Measurements from ENCODE around the gene CNKSR1. TPM values are rescaled to one million over a fixed set of nuclear protein-coding genes. Genes with fewer than 3 reads are reported as not detected.

The CNKSR1 gene
- total RNA-seq, 1 experiment from 2014 or later = 35.5 TPM

GRCh38 chr1:26158271-26158907, 18.9 kb upstream of the CNKSR1 start:
- DNase-seq (ENCODE audit: unreplicated experiment) = no peak
- ChIA-PET CTCF (interaction anchor here (0.7 to 3.2 kb wide), 3 partner anchors 11 to 259 kb away, joined by 3 to 18 read pairs (median 14); partner anchors contain the start of genes C1orf232 and ZNF593), POLR2A (no interaction called here)
- Mint-ChIP-seq H3K27me3 (ENCODE audit: insufficient read depth, unreplicated experiment) (no peaks in the 10 kb centered on the region), H3K9me3 (ENCODE audit: unreplicated experiment) (no peaks in the 10 kb centered on the region), H3K4me1 (ENCODE audit: insufficient read depth, unreplicated experiment) (no peaks in the 10 kb centered on the region), H3K27ac (ENCODE audit: low read depth, unreplicated experiment) (no peak overlapping the region), H3K4me3 (ENCODE audit: unreplicated experiment) (no peak overlapping the region), H3K36me3 (ENCODE audit: insufficient read depth, unreplicated experiment) (no peaks in the 10 kb centered on the region)
- no TSS peak for BruUV-seq (replicated peaks)
- TF ChIP-seq, protein P1, sequence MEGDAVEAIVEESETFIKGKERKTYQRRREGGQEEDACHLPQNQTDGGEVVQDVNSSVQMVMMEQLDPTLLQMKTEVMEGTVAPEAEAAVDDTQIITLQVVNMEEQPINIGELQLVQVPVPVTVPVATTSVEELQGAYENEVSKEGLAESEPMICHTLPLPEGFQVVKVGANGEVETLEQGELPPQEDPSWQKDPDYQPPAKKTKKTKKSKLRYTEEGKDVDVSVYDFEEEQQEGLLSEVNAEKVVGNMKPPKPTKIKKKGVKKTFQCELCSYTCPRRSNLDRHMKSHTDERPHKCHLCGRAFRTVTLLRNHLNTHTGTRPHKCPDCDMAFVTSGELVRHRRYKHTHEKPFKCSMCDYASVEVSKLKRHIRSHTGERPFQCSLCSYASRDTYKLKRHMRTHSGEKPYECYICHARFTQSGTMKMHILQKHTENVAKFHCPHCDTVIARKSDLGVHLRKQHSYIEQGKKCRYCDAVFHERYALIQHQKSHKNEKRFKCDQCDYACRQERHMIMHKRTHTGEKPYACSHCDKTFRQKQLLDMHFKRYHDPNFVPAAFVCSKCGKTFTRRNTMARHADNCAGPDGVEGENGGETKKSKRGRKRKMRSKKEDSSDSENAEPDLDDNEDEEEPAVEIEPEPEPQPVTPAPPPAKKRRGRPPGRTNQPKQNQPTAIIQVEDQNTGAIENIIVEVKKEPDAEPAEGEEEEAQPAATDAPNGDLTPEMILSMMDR (IDR thresholded peaks at IDR 0.05; ENCODE audit: unreplicated experiment) = no peak
- intact Hi-C loops (cut with micrococcal nuclease) = no loop called here

GRCh38 chr1:26158908-26159742, 18.2 kb upstream of the CNKSR1 start, which contains the start of gene FAM110D:
Gene FAM110D (plus strand): TSS chr1:26159079. CDS start chr1:26161292, 2,213 bp downstream.
- H3K27me3 Mint-ChIP-seq (ENCODE audit: insufficient read depth, unreplicated experiment) = no peaks in the 10 kb centered on the region
- ChIA-PET POLR2A (no interaction called here), CTCF (interaction anchor here (2.7 to 3.2 kb wide), 2 partner anchors 10 to 14 kb away, joined by 14 to 18 read pairs; partner anchors contain the start of genes C1orf232 and ZNF593)
- H3K27ac Mint-ChIP-seq (ENCODE audit: low read depth, unreplicated experiment) = no peak within 1 kb of the TSS
- no TSS peak for BruUV-seq (replicated peaks)
- H3K36me3 Mint-ChIP-seq (ENCODE audit: insufficient read depth, unreplicated experiment) = no peaks in the 10 kb centered on the region
- no peak for DNase-seq (ENCODE audit: unreplicated experiment)
- no peaks in the 10 kb centered on the region for H3K4me1 Mint-ChIP-seq (ENCODE audit: insufficient read depth, unreplicated experiment)
- no peak within 1 kb of the TSS for H3K4me3 Mint-ChIP-seq (ENCODE audit: unreplicated experiment)
- intact Hi-C loops (cut with micrococcal nuclease) = no loop called here
- TF ChIP-seq, protein P1 (IDR thresholded peaks at IDR 0.05; ENCODE audit: unreplicated experiment) = no peak
- no peaks in the 10 kb centered on the region for H3K9me3 Mint-ChIP-seq (ENCODE audit: unreplicated experiment)

DNA sequence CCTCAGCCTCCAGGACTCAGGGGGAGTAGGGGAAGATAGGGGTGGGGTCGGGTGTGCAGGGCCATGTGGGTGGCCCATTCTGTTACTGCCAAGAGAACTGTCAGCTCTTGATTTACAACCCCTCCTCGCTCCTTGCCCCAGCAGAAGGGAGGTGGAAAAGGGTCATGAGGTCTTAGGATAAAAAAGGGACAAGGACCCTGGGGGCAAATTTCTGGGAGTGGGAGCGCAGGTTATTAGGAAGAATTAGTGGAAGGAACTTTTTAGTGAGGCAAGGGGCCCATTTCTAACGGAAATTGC, 17.6 kb upstream of the CNKSR1 start:
- no peak for DNase-seq (ENCODE audit: unreplicated experiment)
- H3K4me1 Mint-ChIP-seq (ENCODE audit: insufficient read depth, unreplicated experiment) = no peaks in the 10 kb centered on the region
- no peak overlapping the region for H3K4me3 Mint-ChIP-seq (ENCODE audit: unreplicated experiment)
- H3K27me3 Mint-ChIP-seq (ENCODE audit: insufficient read depth, unreplicated experiment) = no peaks in the 10 kb centered on the region
- no peaks in the 10 kb centered on the region for H3K36me3 Mint-ChIP-seq (ENCODE audit: insufficient read depth, unreplicated experiment)
- POLR2A ChIA-PET = no interaction called here
- TF ChIP-seq, protein P1 (IDR thresholded peaks at IDR 0.05; ENCODE audit: unreplicated experiment) = no peak
- BruUV-seq (replicated peaks) = no TSS peak
- intact Hi-C loops (cut with micrococcal nuclease) = no loop called here
- no peak overlapping the region for H3K27ac Mint-ChIP-seq (ENCODE audit: low read depth, unreplicated experiment)
- CTCF ChIA-PET = no interaction called here
- H3K9me3 Mint-ChIP-seq (ENCODE audit: unreplicated experiment) = no peaks in the 10 kb centered on the region

GRCh38 chr1:26160527-26161414, 16.5 kb upstream of the CNKSR1 start:
- ChIA-PET POLR2A (no interaction called here), CTCF (interaction anchor here (1.1 to 1.2 kb wide), 2 partner anchors 9 to 15 kb away, joined by 3 to 4 read pairs; partner anchors contain the start of gene ZNF593)
- no peaks in the 10 kb centered on the region for H3K27me3 Mint-ChIP-seq (ENCODE audit: insufficient read depth, unreplicated experiment)
- BruUV-seq (replicated peaks) = no TSS peak
- DNase-seq (ENCODE audit: unreplicated experiment) = no peak
- intact Hi-C loops (cut with micrococcal nuclease) = no loop called here
- H3K4me1 Mint-ChIP-seq (ENCODE audit: insufficient read depth, unreplicated experiment) = no peaks in the 10 kb centered on the region
- H3K9me3 Mint-ChIP-seq (ENCODE audit: unreplicated experiment) = no peaks in the 10 kb centered on the region
- TF ChIP-seq, protein P1 (IDR thresholded peaks at IDR 0.05; ENCODE audit: unreplicated experiment) = no peak
- no peak overlapping the region for H3K4me3 Mint-ChIP-seq (ENCODE audit: unreplicated experiment)
- no peak overlapping the region for H3K27ac Mint-ChIP-seq (ENCODE audit: low read depth, unreplicated experiment)
- no peaks in the 10 kb centered on the region for H3K36me3 Mint-ChIP-seq (ENCODE audit: insufficient read depth, unreplicated experiment)

Measured in MCF 10A (cell line).